Ovary (tissue), 3 donors: ENCODE results near the gene CBX1.

ENCODE experiments used
- EP300 ChIP-seq: sonication (generic); formaldehyde crosslinking; IDR thresholded peaks from one replicate; pipeline ENCODE4 v1.6.1; 2017; ENCODE audit warnings: antibody characterized with exemption
- POLR2A ChIP-seq: fragments of 450-650 bp; IDR thresholded peaks from one replicate; pipeline ENCODE4 v1.6.1; 2017; ENCODE audit warnings: antibody characterized with exemption, mild to moderate bottlenecking, moderate library complexity
- TF ChIP-seq, protein P1 (sequence below), 3 donors: fragments of 450-650 bp in 2 of 3; fragments of 200-600 bp in 1 of 3; IDR thresholded peaks; one replicate each; pipeline versions ENCODE4 v1.5.1 to v1.8.0; 2016 to 2022; ENCODE audit warnings: antibody characterized with exemption in 3 of 3, mild to moderate bottlenecking in 1 of 3
- donor health status: DM: no; HTN: no; CAD: no.

DNA sequence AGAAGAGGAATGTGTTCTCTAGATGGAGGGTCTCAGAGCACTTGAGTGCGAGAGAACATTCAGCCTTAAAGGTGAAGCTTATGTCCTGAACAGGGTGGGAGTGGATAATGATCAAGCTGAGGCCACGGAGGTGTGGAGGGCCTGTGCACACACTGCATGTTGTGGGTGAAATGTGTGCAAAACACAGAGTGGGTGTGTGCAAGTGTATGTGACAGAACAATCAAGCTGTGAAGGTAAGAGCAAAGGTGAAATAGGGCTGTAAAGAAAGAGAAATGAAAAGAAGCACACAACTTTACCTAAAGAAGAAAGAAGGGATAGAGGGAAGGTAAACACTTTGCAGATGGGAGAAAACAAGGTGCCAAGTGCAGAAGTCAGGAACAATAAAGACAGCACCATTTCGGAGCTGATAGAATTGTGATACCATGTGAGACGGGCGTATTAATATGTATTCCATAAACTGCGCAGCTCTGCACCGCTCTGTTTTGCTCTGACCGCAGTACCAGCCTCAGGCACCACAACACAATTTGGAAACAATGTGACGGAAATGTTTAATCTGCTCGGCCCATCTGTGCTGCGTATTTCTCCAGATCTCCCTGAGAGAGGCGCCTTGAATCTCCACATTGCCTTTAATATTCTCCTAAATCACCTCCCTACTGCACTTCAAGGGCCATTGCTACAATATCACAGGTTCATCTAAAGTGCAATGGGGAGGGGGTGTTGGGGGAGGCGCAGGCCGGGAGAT lies 46.9 kb upstream of the CBX1 start:
- TF ChIP-seq, protein P1, sequence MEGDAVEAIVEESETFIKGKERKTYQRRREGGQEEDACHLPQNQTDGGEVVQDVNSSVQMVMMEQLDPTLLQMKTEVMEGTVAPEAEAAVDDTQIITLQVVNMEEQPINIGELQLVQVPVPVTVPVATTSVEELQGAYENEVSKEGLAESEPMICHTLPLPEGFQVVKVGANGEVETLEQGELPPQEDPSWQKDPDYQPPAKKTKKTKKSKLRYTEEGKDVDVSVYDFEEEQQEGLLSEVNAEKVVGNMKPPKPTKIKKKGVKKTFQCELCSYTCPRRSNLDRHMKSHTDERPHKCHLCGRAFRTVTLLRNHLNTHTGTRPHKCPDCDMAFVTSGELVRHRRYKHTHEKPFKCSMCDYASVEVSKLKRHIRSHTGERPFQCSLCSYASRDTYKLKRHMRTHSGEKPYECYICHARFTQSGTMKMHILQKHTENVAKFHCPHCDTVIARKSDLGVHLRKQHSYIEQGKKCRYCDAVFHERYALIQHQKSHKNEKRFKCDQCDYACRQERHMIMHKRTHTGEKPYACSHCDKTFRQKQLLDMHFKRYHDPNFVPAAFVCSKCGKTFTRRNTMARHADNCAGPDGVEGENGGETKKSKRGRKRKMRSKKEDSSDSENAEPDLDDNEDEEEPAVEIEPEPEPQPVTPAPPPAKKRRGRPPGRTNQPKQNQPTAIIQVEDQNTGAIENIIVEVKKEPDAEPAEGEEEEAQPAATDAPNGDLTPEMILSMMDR (IDR thresholded peaks at IDR 0.05), result no peak
- TF ChIP-seq EP300 (no peak), POLR2A (no peak)
